SH-SY5Y (cell line): ENCODE data around the gene TBC1D4.

Experiments
- GATA2 ChIP-seq: IDR thresholded peaks from 2 replicates; pipeline ENCODE4 v1.6.1; 2011; ENCODE audit warnings: mild to moderate bottlenecking, low read depth, low read length
- GATA3 ChIP-seq: IDR thresholded peaks from 2 replicates; pipeline ENCODE4 v1.6.1; 2011; ENCODE audit warnings: low read depth, mild to moderate bottlenecking, low read length, moderate library complexity

GRCh38 chr13:75296641-75297040 is 185.3 kb downstream of the TBC1D4 start:
- TF ChIP-seq GATA2 (no peak), GATA3 (no peak)
